ENCODE data around the gene RAD50.

RAD50 gene

DNA sequence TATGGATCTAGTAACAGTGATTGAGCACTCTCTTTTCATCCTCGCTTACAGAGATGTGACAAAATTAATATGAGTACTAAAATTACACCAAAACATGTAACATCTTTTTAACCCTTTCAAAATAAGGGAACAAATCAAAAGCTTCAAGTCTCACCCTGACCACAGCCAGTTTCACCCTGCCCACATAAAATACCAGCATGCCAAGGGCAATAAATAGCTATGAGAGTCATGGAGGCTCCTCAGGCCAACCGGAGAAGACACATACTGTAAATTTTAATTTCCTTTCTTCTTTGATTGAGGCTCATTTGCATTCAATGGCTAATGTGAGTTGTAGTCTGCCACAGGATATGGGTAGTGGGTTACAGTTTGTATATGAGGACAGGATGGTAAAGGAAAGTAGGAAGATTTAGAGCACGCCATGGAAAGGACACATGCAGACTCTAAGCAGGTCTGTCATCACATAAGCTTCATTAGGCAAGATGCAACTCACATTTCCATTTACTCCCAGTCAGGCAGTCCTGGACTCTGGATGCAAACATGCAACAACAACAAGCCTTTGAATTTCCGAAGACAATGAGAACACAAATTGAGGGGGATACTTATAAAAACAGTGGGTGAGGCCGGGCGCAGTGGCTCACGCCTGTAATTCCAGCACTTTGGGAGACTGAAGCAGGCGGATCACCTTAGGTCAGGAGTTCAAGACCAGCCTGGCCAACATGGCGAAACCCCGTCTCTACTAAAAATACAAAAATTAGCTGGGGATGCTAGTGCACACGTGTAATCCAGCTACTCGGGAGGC, 128.3 kb downstream of the RAD50 start:
- Histone ChIP-seq H3K18ac (ENCODE audit: low read depth in 1 of 2, low read length in 2 of 2) (no peak overlapping the region), H3K4ac (ENCODE audit: low read depth in 1 of 2, low read length in 2 of 2) (no peak overlapping the region), H3K27ac (ENCODE audit: low read length, poor library complexity, severe bottlenecking) (no peak overlapping the region), H3K36me3 (ENCODE audit: control insufficient read depth in 1 of 2, insufficient read depth in 2 of 2, low read depth in 1 of 2, low read length in 2 of 2) (no peaks in the 10 kb centered on the region), H3K9ac (ENCODE audit: low read length) (no peak overlapping the region), H3K79me1 (replicated peaks; ENCODE audit: low read length, poor library complexity, severe bottlenecking) (no peaks in the 10 kb centered on the region), H3K4me1 (ENCODE audit: control insufficient read depth, insufficient read depth, low read depth, low read length) (no peaks in the 10 kb centered on the region), H3K14ac (ENCODE audit: low read length in 2 of 2) (no peak overlapping the region), H4K8ac (ENCODE audit: low read length) (no peak overlapping the region), H2AFZ (ENCODE audit: low read depth, low read length) (no peak overlapping the region), H4K91ac (ENCODE audit: low read length) (no peak overlapping the region), H3K4me3 (ENCODE audit: insufficient read depth in 1 of 2, low read depth in 1 of 2, low read length in 2 of 2) (no peak overlapping the region), H2BK12ac (ENCODE audit: low read length in 2 of 2) (no peak overlapping the region), H2BK15ac (ENCODE audit: low read depth, poor library complexity, severe bottlenecking) (no peak overlapping the region), H3K4me2 (ENCODE audit: low read length, poor library complexity, severe bottlenecking) (no peak overlapping the region), H2BK5ac (ENCODE audit: low read depth, low read length, poor library complexity, severe bottlenecking) (no peak overlapping the region), H3K27me3 (ENCODE audit: control insufficient read depth in 1 of 2, insufficient read depth in 1 of 2, low read length in 2 of 2) (no peaks in the 10 kb centered on the region), H2BK120ac (ENCODE audit: low read depth, low read length) (no peak overlapping the region), H2AK5ac (ENCODE audit: low read length, severe bottlenecking) (no peak overlapping the region), H3K9me3 (ENCODE audit: control insufficient read depth, low read length) (no peaks in the 10 kb centered on the region), H3K23ac (ENCODE audit: low read length in 2 of 2) (no peak overlapping the region)
- DNase-seq, result no peak
- 96% methylated on average over 12 of the region's 12 CpGs for WGBS

DNA sequence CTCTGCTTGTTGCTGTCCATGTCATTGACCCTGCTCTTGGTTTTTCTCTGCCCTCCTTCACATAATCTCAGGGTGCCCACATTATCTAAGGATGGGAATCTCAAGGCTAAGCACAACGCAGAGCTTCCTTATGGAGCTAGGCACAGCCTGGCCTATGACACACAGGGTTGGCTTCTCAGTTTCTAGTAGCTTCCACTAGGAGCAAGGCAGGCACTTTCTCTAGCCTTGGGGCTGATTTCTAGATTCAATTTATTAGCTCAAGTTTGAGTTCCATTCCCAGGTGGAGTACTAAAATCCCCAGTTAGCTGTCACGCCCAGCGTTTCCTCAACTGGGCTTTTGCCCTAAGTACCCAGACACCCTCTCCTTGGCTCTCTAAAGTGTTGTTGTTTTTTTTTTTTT, 129.4 kb downstream of the RAD50 start:
- Histone ChIP-seq H3K27me3 (ENCODE audit: control insufficient read depth in 1 of 2, insufficient read depth in 1 of 2, low read length in 2 of 2) (no peaks in the 10 kb centered on the region), H3K4me3 (ENCODE audit: insufficient read depth in 1 of 2, low read depth in 1 of 2, low read length in 2 of 2) (no peak overlapping the region), H3K4ac (ENCODE audit: low read depth in 1 of 2, low read length in 2 of 2) (no peak overlapping the region), H3K4me1 (ENCODE audit: control insufficient read depth, insufficient read depth, low read depth, low read length) (no peaks in the 10 kb centered on the region), H2BK12ac (ENCODE audit: low read length in 2 of 2) (no peak overlapping the region), H2BK120ac (ENCODE audit: low read depth, low read length) (no peak overlapping the region), H3K9me3 (ENCODE audit: control insufficient read depth, low read length) (no peaks in the 10 kb centered on the region), H4K91ac (ENCODE audit: low read length) (no peak overlapping the region), H3K23ac (ENCODE audit: low read length in 2 of 2) (no peak overlapping the region), H2BK15ac (ENCODE audit: low read depth, poor library complexity, severe bottlenecking) (no peak overlapping the region), H2AK5ac (ENCODE audit: low read length, severe bottlenecking) (no peak overlapping the region), H3K79me1 (replicated peaks; ENCODE audit: low read length, poor library complexity, severe bottlenecking) (no peaks in the 10 kb centered on the region), H4K8ac (ENCODE audit: low read length) (no peak overlapping the region), H3K4me2 (ENCODE audit: low read length, poor library complexity, severe bottlenecking) (no peak overlapping the region), H2AFZ (ENCODE audit: low read depth, low read length) (no peak overlapping the region), H3K27ac (ENCODE audit: low read length, poor library complexity, severe bottlenecking) (no peak overlapping the region), H3K36me3 (ENCODE audit: control insufficient read depth in 1 of 2, insufficient read depth in 2 of 2, low read depth in 1 of 2, low read length in 2 of 2) (no peaks in the 10 kb centered on the region), H3K18ac (ENCODE audit: low read depth in 1 of 2, low read length in 2 of 2) (no peak overlapping the region), H3K14ac (ENCODE audit: low read length in 2 of 2) (no peak overlapping the region), H3K9ac (ENCODE audit: low read length) (no peak overlapping the region), H2BK5ac (ENCODE audit: low read depth, low read length, poor library complexity, severe bottlenecking) (no peak overlapping the region)
- 100% methylated on average over 1 of the region's 3 CpGs for WGBS
- no peak for DNase-seq

DNA sequence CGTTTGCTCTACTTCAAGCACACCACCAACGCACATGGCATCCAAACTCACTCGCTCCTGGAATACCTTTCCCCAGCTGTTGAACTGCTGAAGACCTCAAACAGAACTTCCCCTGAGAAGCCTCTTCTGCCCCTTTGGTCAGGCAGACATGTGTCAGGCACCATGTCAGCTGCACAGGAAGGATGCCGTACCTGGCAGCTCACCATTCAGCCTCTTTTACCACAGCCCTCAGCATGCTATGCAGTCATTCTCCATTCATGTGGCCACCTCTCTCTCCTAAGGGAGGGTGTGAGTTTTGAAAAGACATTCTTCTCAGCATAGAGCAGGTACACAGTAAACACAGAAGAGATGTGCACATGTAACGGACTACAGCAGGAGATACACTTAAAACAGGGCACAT, 131.2 kb downstream of the RAD50 start:
- Histone ChIP-seq H3K4me1 (ENCODE audit: control insufficient read depth, insufficient read depth, low read depth, low read length) (no peaks in the 10 kb centered on the region), H3K27ac (ENCODE audit: low read length, poor library complexity, severe bottlenecking) (no peak overlapping the region), H3K14ac (ENCODE audit: low read length in 2 of 2) (no peak overlapping the region), H2BK15ac (ENCODE audit: low read depth, poor library complexity, severe bottlenecking) (no peak overlapping the region), H3K23ac (ENCODE audit: low read length in 2 of 2) (no peak overlapping the region), H3K79me1 (replicated peaks; ENCODE audit: low read length, poor library complexity, severe bottlenecking) (no peaks in the 10 kb centered on the region), H2BK120ac (ENCODE audit: low read depth, low read length) (no peak overlapping the region), H2AFZ (ENCODE audit: low read depth, low read length) (no peak overlapping the region), H3K4me3 (ENCODE audit: insufficient read depth in 1 of 2, low read depth in 1 of 2, low read length in 2 of 2) (no peak overlapping the region), H3K9me3 (ENCODE audit: control insufficient read depth, low read length) (no peaks in the 10 kb centered on the region), H2BK5ac (ENCODE audit: low read depth, low read length, poor library complexity, severe bottlenecking) (no peak overlapping the region), H4K8ac (ENCODE audit: low read length) (no peak overlapping the region), H2BK12ac (ENCODE audit: low read length in 2 of 2) (no peak overlapping the region), H3K4me2 (ENCODE audit: low read length, poor library complexity, severe bottlenecking) (no peak overlapping the region), H3K36me3 (ENCODE audit: control insufficient read depth in 1 of 2, insufficient read depth in 2 of 2, low read depth in 1 of 2, low read length in 2 of 2) (no peaks in the 10 kb centered on the region), H3K4ac (ENCODE audit: low read depth in 1 of 2, low read length in 2 of 2) (no peak overlapping the region), H2AK5ac (ENCODE audit: low read length, severe bottlenecking) (no peak overlapping the region), H3K9ac (ENCODE audit: low read length) (no peak overlapping the region), H3K18ac (ENCODE audit: low read depth in 1 of 2, low read length in 2 of 2) (no peak overlapping the region), H4K91ac (ENCODE audit: low read length) (no peak overlapping the region), H3K27me3 (ENCODE audit: control insufficient read depth in 1 of 2, insufficient read depth in 1 of 2, low read length in 2 of 2) (no peaks in the 10 kb centered on the region)
- WGBS, result 96% methylated on average over 4 of the region's 5 CpGs
- DNase-seq, result no peak

DNA sequence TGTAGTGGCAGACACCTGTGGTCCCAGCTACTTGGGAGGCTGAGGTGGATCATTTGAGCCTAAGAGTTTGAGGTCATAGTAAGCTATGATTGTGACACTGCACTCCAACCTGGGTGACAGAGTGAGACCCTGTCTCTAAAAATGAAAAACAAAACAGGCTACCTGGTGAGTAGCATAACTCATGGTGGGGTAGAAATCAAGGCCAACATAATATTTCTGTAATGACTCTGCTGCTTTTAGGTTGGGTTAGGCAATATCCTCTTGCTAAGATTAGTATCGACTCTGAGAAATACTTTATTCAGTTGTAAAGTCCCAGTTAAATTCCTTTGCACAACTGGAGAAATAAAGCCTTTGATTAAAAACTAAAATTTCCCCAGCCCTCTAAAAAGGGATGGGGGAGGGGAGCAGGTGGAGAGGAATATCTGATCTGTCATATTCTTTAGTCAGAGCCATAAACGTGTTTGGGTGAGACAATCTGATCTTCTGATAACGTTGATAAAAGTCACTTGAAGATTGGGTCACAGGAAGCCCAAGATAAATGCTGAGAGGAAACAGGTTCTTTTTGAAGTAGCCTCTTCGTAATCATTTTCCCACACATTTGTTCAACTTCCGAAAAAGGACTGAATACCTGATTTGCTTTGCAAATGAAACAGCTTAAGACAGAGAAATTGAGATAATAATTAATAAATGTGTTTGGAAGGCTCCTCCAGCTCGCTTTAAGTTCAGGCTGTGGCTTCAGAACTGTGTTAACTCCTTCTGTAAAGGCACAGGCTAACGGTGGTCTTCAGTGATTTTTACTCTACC, 132.0 kb downstream of the RAD50 start:
- Histone ChIP-seq H3K27me3 (ENCODE audit: control insufficient read depth in 1 of 2, insufficient read depth in 1 of 2, low read length in 2 of 2) (no peaks in the 10 kb centered on the region), H3K18ac (ENCODE audit: low read depth in 1 of 2, low read length in 2 of 2) (no peak overlapping the region), H4K8ac (ENCODE audit: low read length) (no peak overlapping the region), H3K4me3 (ENCODE audit: insufficient read depth in 1 of 2, low read depth in 1 of 2, low read length in 2 of 2) (no peak overlapping the region), H2BK5ac (ENCODE audit: low read depth, low read length, poor library complexity, severe bottlenecking) (no peak overlapping the region), H3K14ac (ENCODE audit: low read length in 2 of 2) (no peak overlapping the region), H2AK5ac (ENCODE audit: low read length, severe bottlenecking) (no peak overlapping the region), H3K79me1 (replicated peaks; ENCODE audit: low read length, poor library complexity, severe bottlenecking) (no peaks in the 10 kb centered on the region), H2BK120ac (ENCODE audit: low read depth, low read length) (no peak overlapping the region), H3K9ac (ENCODE audit: low read length) (no peak overlapping the region), H3K4ac (ENCODE audit: low read depth in 1 of 2, low read length in 2 of 2) (no peak overlapping the region), H3K4me1 (ENCODE audit: control insufficient read depth, insufficient read depth, low read depth, low read length) (no peaks in the 10 kb centered on the region), H4K91ac (ENCODE audit: low read length) (no peak overlapping the region), H3K36me3 (ENCODE audit: control insufficient read depth in 1 of 2, insufficient read depth in 2 of 2, low read depth in 1 of 2, low read length in 2 of 2) (no peaks in the 10 kb centered on the region), H3K23ac (ENCODE audit: low read length in 2 of 2) (no peak overlapping the region), H3K4me2 (ENCODE audit: low read length, poor library complexity, severe bottlenecking) (no peak overlapping the region), H2BK12ac (ENCODE audit: low read length in 2 of 2) (no peak overlapping the region), H3K9me3 (ENCODE audit: control insufficient read depth, low read length) (no peaks in the 10 kb centered on the region), H3K27ac (ENCODE audit: low read length, poor library complexity, severe bottlenecking) (no peak overlapping the region), H2AFZ (ENCODE audit: low read depth, low read length) (no peak overlapping the region), H2BK15ac (ENCODE audit: low read depth, poor library complexity, severe bottlenecking) (no peak overlapping the region)
- no peak for DNase-seq
- WGBS, result 86% methylated on average over 6 of the region's 7 CpGs
